Thoracic aorta (tissue), 2 donors: ENCODE results near the gene S100A1. TPM values are rescaled to one million over a fixed set of nuclear protein-coding genes. Genes with fewer than 3 reads are reported as not detected.
A peak's percentile ranks its signal among the peaks of the same experiment; 100 is the strongest.

Experiments used
- ATAC-seq: fragments of 150-250 bp; one replicate; pipeline ENCODE4 v1.8.0; 2017; ENCODE audit warnings: low read depth; ENCODE audit not compliant: insufficient number of reproducible peaks, low FRiP score
- DNase-seq: peaks from one replicate; pipeline ENCODE4 v3.0.0-alpha.2; 2020; ENCODE audit warnings: low spot score
- H3K27ac ChIP-seq, 2 donors: fragments of 200-600 bp; sonication (generic); 1 replicate in 1 of 2; 2 replicates in 1 of 2; pipeline ENCODE4 v1.5.1; 2016; ENCODE audit warnings: mild to moderate bottlenecking in 2 of 2, moderate library complexity in 2 of 2
- H3K27me3 ChIP-seq: fragments of 200-600 bp; sonication (generic); replicated peaks from 2 replicates; pipeline ENCODE4 v1.6.0; 2016; ENCODE audit warnings: mild to moderate bottlenecking; ENCODE audit not compliant: insufficient read depth
- H3K36me3 ChIP-seq: fragments of 200-600 bp; sonication (generic); one replicate; pipeline ENCODE4 v1.5.1; 2016
- H3K4me1 ChIP-seq, 2 donors: fragments of 200-600 bp; sonication (generic); 1 replicate in 1 of 2; 2 replicates in 1 of 2; pipeline versions ENCODE4 v1.5.1 to v1.6.0; 2016; ENCODE audit warnings: low read depth in 2 of 2, mild to moderate bottlenecking in 1 of 2; ENCODE audit not compliant: control insufficient read depth in 1 of 2
- H3K4me3 ChIP-seq: fragments of 200-600 bp; sonication (generic); 2 replicates; pipeline ENCODE4 v1.5.1; 2016; ENCODE audit warnings: mild to moderate bottlenecking
- H3K9me3 ChIP-seq: fragments of 200-600 bp; sonication (generic); 2 replicates; pipeline ENCODE4 v1.5.1; 2016
- CTCF ChIP-seq: fragments of 200-600 bp; sonication (generic); IDR thresholded peaks from one replicate; pipeline ENCODE4 v1.5.1; 2019; ENCODE audit warnings: antibody characterized with exemption
- total RNA-seq, 2 donors: library from RNA; depleted of rRNA; stranded (reverse); fragments of >200 nt; gene quantifications; one replicate each; pipeline versions ENCODE4 v1.1.0 to v1.2.3, GENCODE V29; 2016

Gene S100A1
- total RNA-seq, 2 donors from 2014 or later = not detected

GRCh38 chr1:153649137-153649862 is 21.1 kb downstream of the S100A1 start:
- DNase-seq (no peak), ATAC-seq (no peak)
- TF ChIP-seq CTCF = no peak
- no peaks in the 10 kb centered on the region for H3K27me3 ChIP-seq
- peaks cover 10 to 16% of the 10 kb centered on the region in 2 donors for H3K4me1 ChIP-seq
- no peak overlapping the region for H3K4me3 ChIP-seq
- H3K27ac ChIP-seq = peak overlapping the region; percentile 26 to 52
- H3K36me3 ChIP-seq = peaks cover 13% of the 10 kb centered on the region
- no peaks in the 10 kb centered on the region for H3K9me3 ChIP-seq

GRCh38 chr1:153649863-153650235 is 21.6 kb downstream of the S100A1 start:
- no peak for ATAC-seq
- no peaks in the 10 kb centered on the region for H3K9me3 ChIP-seq
- peak overlapping the region in 1 of 2 donors; percentile 26 for H3K27ac ChIP-seq
- peaks cover 10% of the 10 kb centered on the region for H3K36me3 ChIP-seq
- TF ChIP-seq CTCF = no peak
- H3K27me3 ChIP-seq = no peaks in the 10 kb centered on the region
- no peak for DNase-seq
- no peak overlapping the region for H3K4me3 ChIP-seq
- H3K4me1 ChIP-seq = peaks cover 10 to 16% of the 10 kb centered on the region in 2 donors

- TF ChIP-seq CTCF = no peak
- DNase-seq (no peak), ATAC-seq (no peak)
- H3K36me3 ChIP-seq = no peaks in the 10 kb centered on the region
- no peaks in the 10 kb centered on the region for H3K27me3 ChIP-seq
- peaks cover 10 to 13% of the 10 kb centered on the region in 2 donors for H3K4me1 ChIP-seq
- no peaks in the 10 kb centered on the region for H3K9me3 ChIP-seq
- H3K27ac ChIP-seq = no peak overlapping the region
- H3K4me3 ChIP-seq = no peak overlapping the region
Observed at GRCh38 chr1:153651771-153652170, 23.5 kb downstream of the S100A1 start.

- TF ChIP-seq CTCF = no peak
- no peak for ATAC-seq
- H3K36me3 ChIP-seq = no peaks in the 10 kb centered on the region
- peaks cover 10 to 13% of the 10 kb centered on the region in 2 donors for H3K4me1 ChIP-seq
- no peaks in the 10 kb centered on the region for H3K27me3 ChIP-seq
- no peak for DNase-seq
- peak overlapping the region; percentile 26 to 38 for H3K27ac ChIP-seq
- no peak overlapping the region for H3K4me3 ChIP-seq
- H3K9me3 ChIP-seq = no peaks in the 10 kb centered on the region
Observed at GRCh38 chr1:153652805-153653500, 24.7 kb downstream of the S100A1 start.

GRCh38 chr1:153655333-153655732 is 27.1 kb downstream of the S100A1 start:
- H3K36me3 ChIP-seq = no peaks in the 10 kb centered on the region
- no peak overlapping the region for H3K27ac ChIP-seq
- H3K27me3 ChIP-seq = no peaks in the 10 kb centered on the region
- DNase-seq (no peak), ATAC-seq (no peak)
- H3K9me3 ChIP-seq = no peaks in the 10 kb centered on the region
- TF ChIP-seq CTCF = no peak
- peaks cover 0 to 10% of the 10 kb centered on the region in 2 donors for H3K4me1 ChIP-seq
- H3K4me3 ChIP-seq = no peak overlapping the region
